ENCODE measurements around the gene C14orf132. TPM values are rescaled to one million over a fixed set of nuclear protein-coding genes. Genes with fewer than 3 reads are reported as not detected.

C14orf132 gene
- total and polyA plus RNA-seq, 10 of the 15 experiments (the other 5 are each of a cell fraction or from before 2014, with no cell fraction given) = under 0.01 to 1.2 (median 0.03) TPM; not detected in 2

GRCh38 chr14:96077983-96078624 lies 38.9 kb downstream of the C14orf132 start (continued):
- TF ChIP-seq, protein P1, sequence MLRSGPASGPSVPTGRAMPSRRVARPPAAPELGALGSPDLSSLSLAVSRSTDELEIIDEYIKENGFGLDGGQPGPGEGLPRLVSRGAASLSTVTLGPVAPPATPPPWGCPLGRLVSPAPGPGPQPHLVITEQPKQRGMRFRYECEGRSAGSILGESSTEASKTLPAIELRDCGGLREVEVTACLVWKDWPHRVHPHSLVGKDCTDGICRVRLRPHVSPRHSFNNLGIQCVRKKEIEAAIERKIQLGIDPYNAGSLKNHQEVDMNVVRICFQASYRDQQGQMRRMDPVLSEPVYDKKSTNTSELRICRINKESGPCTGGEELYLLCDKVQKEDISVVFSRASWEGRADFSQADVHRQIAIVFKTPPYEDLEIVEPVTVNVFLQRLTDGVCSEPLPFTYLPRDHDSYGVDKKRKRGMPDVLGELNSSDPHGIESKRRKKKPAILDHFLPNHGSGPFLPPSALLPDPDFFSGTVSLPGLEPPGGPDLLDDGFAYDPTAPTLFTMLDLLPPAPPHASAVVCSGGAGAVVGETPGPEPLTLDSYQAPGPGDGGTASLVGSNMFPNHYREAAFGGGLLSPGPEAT (IDR thresholded peaks at IDR 0.05; ENCODE audit: low read depth) = peak; percentile 66
- TF ChIP-seq, protein P2, sequence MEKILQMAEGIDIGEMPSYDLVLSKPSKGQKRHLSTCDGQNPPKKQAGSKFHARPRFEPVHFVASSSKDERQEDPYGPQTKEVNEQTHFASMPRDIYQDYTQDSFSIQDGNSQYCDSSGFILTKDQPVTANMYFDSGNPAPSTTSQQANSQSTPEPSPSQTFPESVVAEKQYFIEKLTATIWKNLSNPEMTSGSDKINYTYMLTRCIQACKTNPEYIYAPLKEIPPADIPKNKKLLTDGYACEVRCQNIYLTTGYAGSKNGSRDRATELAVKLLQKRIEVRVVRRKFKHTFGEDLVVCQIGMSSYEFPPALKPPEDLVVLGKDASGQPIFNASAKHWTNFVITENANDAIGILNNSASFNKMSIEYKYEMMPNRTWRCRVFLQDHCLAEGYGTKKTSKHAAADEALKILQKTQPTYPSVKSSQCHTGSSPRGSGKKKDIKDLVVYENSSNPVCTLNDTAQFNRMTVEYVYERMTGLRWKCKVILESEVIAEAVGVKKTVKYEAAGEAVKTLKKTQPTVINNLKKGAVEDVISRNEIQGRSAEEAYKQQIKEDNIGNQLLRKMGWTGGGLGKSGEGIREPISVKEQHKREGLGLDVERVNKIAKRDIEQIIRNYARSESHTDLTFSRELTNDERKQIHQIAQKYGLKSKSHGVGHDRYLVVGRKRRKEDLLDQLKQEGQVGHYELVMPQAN (conservative IDR thresholded peaks at IDR 0.05) = peak; percentile 41; the same call in 1 of the 2 replicates
- TF ChIP-seq NR2F1 (conservative IDR thresholded peaks at IDR 0.05) = 0 out of 2 replicates have a peak, but pooled peaks have one; percentile 16
- TF ChIP-seq MTA2 (IDR thresholded peaks at IDR 0.05; ENCODE audit: low read depth) = peak; percentile 32; the same call in 1 of the 2 replicates
- TF ChIP-seq, protein P3, sequence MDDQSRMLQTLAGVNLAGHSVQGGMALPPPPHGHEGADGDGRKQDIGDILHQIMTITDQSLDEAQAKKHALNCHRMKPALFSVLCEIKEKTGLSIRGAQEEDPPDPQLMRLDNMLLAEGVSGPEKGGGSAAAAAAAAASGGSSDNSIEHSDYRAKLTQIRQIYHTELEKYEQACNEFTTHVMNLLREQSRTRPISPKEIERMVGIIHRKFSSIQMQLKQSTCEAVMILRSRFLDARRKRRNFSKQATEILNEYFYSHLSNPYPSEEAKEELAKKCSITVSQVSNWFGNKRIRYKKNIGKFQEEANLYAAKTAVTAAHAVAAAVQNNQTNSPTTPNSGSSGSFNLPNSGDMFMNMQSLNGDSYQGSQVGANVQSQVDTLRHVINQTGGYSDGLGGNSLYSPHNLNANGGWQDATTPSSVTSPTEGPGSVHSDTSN (IDR thresholded peaks at IDR 0.05; ENCODE audit: insufficient replicate concordance, low read depth, low read length) = peak; percentile 16
- TF ChIP-seq LARP7 (IDR thresholded peaks at IDR 0.05) = 0 out of 2 replicates have a peak, but pooled peaks have one; percentile 3
- TF ChIP-seq TCF12 (IDR thresholded peaks at IDR 0.05; ENCODE audit: low read depth, low read length) = 0 out of 2 replicates have a peak, but pooled peaks have one; percentile 22
- TF ChIP-seq BACH1 (IDR thresholded peaks at IDR 0.05; ENCODE audit: borderline replicate concordance) = no peak
